Measurements from ENCODE around the gene KMT2C.

GRCh38 chr7:152180587-152180986, 255.2 kb downstream of the KMT2C start:
- no peak for TF ChIP-seq POLR2A (IDR thresholded peaks at IDR 0.05)
- no peak for TF ChIP-seq CTCF (IDR thresholded peaks at IDR 0.05)
- no peak for TF ChIP-seq EP300 (IDR thresholded peaks at IDR 0.05)
